ENCODE results near the gene DYRK4. TPM values are rescaled to one million over a fixed set of nuclear protein-coding genes. Genes with fewer than 3 reads are reported as not detected.
"Not testable (repeated sequence)": the region's sequence is repeated elsewhere in the genome, so short reads cannot be mapped to it uniquely, and the experiment has no call there.

Gene DYRK4, protein sequence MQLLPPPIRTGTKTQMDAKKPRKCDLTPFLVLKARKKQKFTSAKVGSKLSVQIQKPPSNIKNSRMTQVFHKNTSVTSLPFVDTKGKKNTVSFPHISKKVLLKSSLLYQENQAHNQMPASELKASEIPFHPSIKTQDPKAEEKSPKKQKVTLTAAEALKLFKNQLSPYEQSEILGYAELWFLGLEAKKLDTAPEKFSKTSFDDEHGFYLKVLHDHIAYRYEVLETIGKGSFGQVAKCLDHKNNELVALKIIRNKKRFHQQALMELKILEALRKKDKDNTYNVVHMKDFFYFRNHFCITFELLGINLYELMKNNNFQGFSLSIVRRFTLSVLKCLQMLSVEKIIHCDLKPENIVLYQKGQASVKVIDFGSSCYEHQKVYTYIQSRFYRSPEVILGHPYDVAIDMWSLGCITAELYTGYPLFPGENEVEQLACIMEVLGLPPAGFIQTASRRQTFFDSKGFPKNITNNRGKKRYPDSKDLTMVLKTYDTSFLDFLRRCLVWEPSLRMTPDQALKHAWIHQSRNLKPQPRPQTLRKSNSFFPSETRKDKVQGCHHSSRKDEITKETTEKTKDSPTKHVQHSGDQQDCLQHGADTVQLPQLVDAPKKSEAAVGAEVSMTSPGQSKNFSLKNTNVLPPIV
- 14.9 TPM for total RNA-seq
- long read RNA-seq, partial matches to known transcripts = 2 of 3 reads
- long read RNA-seq, other reads (novel, unspliced or antisense) = 1 of 3 reads

DNA sequence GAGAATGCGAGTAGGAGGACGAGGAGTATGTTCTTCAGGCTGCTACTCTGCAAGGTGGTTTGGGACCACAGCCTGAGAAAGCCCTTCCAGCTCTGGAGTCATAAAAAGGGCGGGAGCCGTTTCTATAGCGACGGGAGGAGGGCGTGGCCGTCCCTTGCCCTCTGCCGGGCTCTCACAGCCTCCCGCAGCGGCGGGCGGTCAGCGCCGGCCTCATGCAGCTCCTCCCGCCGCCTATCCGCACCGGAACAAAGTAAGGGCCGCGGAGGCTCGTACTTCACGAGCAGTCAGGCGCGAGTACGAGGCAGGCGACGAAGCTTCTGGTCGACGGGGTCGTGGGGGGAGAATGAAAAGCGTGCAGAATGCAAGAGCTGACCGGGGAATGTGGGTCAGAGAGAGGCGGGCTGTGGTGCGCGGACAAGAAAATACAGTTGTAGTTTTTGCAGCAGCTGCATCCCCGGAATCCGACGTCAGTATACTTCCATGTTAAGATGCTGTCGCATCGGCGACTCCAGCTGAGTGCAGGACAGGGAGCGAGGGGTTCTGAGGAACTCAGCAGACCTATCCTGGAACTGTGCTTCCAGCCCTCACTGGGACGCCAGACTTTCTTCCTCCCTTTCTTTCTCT lies at the start of gene DYRK4:
TSS of gene DYRK4 (plus strand) at position 175 of the 624 bp plus-strand sequence. CDS start at position 213, 38 bp downstream.
- no peak for DNase-seq (ENCODE audit: low spot score)

DNA sequence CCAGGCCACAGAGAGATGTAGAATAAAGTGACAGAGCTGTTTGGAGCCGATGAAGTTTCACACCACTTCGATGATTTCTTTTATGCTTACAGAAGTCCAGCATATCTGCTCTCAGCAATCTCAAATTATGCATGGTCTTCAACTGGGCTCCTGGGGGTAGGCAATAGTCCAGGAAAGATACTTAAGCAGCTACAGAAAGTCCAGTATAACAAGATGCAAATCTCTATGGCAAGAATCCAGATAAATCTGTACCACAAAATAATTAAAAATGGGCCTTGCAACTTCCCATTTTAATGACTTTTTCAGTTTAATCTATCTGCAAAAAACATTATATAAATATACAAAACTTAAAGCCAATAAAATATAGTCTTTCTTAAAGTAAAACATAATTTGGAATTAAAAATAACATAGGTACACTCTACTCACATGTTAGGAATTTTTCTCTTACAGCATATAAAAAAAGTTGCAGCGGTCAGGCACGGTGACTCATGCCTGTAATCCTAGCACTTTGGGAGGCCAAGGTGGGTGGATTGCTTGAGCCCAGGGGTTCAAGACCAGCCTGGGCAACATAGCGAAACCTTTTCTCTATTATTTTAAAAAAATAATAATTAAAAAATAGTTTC lies 43.8 kb upstream of the DYRK4 start:
- DNase-seq (ENCODE audit: low spot score) = no peak

DNA sequence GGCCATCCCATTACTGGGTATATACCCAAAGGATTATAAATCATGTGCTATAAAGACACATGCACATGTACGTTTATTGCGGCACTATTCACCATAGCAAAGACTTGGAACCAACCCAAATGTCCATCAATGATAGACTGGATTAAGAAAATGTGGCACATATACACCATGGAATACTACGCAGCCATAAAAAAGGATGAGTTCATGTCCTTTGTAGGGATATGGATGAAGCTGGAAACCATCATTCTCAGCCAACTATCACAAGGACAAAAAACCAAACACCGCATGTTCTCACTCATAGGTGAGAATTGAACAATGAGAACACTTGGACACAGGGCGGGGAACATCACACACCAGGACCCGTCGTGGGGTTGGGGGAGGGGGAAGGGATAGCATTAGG lies 38.6 kb upstream of the DYRK4 start:
- DNase-seq (ENCODE audit: low spot score) = not testable (repeated sequence)

DNA sequence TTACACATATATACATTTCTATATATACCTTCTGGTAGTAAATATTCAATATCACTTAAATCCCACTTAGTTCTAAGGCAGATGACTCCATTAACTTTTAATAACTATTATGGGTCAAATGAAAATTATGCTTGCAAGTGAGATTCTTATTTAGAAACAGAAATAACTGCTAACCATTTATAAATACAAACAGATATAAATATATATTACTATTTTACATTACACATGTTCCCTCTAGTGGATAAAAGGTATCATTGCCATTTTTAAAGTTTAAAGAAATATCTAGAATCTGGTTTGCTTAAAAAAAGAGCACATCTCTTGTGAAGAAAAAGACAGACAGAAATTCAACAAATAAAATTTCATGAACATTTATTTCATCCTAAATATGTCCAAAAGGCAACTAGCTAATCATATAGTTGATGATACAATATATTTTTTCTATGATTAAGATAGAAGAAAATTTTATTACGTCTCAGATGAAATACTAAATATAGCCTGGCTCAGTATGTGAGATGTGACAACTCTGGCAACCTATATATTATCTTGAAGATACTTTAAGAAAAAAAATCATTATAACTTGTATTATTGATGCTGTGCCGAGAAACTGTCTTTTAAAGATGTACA lies 35.0 kb upstream of the DYRK4 start:
- DNase-seq (ENCODE audit: low spot score) = no peak

DNA sequence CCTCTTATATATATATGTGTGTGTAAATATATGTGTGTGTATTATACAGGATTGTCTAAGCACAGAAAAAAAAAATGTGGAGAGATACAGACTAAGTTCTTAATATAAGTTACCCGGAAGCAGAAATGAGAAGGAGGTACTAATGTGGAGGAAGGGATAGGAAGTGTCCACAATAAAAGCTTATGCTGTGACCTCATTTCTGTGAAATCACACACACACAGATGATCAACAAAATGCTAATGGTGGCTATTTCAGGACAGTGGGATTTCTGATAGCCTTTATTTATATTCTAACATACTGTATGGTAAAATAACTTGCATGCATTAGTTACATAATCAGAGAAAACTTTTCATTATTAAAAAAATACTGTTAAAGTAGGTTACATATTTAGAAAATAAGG lies 31.8 kb upstream of the DYRK4 start:
- no peak for DNase-seq (ENCODE audit: low spot score)

DNA sequence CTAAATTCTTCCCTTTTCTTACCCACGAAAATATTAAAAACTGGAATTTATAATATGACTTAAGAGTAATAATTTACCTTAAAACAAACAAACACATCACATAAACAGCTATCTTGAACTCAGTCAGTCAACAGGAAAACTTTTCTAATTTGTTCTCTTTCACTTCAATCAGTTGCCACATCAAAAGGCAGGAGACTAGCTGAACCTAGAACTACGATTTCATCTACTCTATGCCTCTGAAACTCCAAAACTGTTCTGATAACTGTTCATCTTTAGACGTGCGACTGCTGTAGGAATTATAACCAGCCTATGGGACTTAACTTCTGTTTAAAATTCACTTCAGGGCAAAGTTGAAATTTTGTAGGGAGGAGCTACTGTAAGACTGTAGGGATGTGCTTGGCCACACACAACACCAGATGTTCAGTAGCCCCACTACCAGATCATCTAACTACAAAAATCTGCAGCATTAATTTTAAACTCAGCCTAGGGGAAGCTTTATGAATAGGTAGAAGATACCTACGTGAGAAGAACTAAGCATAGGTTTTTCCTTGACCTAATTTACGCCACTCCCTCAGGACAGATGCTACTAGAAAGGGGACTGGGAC lies 30.9 kb upstream of the DYRK4 start:
- no peak for DNase-seq (ENCODE audit: low spot score)

DNA sequence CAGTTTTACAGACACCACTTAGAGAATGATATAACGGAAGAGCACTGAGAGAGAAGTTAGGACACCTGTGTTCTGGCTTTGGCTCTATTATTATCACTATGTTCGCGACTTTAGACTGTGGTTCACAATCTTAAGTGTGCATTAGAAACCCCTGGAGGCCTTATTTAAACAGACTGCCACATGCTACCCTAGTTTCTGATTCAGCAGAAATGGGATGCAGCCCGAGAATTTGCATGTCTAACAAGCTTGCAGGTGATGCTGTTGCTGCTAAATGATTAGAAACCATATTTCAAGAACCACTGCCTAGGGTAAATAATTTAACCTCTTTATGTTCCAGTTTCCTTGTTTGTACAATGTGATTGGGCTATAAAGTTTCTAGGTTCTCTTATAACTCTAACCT lies 26.9 kb upstream of the DYRK4 start:
- no peak for DNase-seq (ENCODE audit: low spot score)

DNA sequence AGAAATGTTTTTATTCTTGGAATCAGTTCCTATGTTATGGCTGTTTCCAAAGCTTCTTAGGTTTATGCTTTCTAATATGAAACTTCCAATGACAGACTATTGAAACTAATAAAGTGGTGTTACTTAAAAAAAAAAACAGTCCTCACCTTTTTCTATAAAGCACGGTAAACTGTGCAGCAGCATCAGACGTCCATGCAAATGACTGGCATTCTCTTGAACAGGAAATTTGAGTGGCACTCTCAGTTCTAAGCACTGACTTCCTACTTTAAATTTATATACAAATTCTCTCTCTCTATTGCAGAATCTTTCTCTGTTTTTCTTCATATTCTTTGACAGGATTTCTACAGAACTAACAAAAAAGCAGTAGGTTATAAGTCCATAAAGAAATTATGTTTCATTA lies 26.1 kb upstream of the DYRK4 start:
- DNase-seq (ENCODE audit: low spot score) = no peak

DNA sequence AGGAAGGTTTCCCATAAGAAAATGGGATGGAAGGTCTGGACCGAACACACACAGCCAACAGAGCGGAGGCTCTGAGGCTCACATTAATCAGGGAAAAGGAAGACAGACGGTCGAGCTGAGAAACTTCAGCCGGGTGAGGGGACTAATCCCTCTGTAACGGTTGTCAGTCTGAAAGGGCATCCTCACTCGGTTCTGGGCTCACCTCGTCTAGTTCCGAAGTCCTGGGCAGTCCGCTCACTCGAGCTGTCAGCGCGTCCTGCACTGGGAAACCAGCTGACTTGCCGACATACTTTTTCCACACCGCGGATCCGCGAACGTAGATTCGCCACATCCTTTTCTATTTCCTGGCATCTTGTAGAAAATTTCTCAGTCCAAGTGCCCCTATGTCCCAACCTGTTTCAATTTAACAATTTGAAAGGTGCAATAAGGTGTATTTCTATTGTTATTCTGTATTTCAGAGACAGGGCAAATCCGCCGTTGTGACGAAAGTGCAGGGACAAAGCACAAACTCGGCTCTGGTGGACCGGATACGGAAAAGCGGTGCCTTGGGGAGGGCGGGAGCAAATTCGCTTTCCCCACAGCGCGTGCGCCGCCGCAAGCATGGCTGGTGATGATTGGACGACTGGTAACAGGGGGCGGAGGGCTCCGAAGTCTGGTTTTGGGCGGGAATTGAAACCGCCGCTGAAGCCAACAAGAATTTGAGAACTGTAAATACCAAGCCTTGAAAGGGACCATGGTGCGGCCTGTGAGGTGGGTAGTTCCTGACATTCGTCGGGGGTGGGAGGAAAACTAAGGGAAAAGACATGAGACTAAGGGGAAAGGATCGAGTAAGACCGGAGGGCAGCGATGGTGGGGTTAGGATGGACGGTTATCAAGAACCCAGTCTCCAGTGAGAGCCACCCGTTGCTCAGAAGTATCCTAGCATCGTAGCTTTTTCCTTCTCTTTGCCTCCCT lies 23.5 kb upstream of the DYRK4 start, which contains the start of gene RAD51AP1:
TSS of gene RAD51AP1 (plus strand) at position 684 of the 954 bp plus-strand sequence. CDS start at position 734, 50 bp downstream.
- peak; percentile 98 for DNase-seq (ENCODE audit: low spot score)

DNA sequence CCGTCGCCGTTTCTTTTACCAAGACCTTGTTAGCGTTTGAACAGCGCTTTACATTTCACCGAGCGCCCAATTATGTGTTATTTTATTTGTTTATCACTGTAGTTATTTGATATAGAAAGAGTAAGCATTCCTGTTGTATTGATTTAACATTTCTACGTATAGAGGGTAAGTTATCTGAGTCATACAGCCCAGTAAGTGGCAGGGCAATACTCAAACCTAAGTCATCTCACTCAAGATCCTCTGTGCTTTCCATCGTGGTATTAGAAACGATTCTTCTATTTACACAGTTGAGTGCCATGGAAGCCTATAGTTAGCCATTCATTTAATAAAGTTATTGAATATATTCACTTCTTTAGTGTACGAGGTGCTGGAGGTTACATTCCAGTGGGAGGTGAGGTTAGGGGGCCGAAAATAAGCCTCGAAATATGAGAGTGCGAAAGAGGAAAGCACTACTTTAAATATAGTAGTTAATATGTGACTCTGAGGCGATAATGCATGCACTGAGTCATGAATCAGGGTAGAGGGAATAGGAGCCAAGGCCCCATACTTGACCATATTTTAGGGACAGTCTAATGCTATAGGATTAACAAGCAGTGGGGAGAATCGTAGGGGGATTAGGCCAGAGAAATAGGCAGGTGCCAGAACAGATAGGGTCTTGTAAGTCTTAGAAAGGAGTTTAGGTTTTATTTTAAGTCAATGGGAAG lies 22.7 kb upstream of the DYRK4 start:
- no peak for DNase-seq (ENCODE audit: low spot score)

DNA sequence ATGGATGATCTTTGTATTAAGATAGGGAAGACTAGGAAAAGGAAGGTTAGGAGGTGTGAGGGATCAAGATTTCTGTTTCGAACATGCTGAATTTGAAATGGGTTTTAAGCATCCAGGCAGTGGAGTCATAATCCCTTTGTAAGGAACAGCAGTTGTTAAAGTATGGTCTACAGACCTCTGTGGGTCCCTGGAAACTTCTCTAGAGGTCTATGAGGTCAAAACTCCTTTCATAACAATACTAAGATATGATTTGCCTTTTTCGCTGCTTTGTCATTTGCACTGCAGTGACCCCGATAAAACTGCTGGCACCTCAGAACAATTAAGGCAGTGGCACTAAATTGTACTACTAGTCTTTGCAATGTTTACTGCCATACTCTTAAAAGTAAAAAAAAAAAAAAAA lies 21.8 kb upstream of the DYRK4 start:
- DNase-seq (ENCODE audit: low spot score) = no peak

DNA sequence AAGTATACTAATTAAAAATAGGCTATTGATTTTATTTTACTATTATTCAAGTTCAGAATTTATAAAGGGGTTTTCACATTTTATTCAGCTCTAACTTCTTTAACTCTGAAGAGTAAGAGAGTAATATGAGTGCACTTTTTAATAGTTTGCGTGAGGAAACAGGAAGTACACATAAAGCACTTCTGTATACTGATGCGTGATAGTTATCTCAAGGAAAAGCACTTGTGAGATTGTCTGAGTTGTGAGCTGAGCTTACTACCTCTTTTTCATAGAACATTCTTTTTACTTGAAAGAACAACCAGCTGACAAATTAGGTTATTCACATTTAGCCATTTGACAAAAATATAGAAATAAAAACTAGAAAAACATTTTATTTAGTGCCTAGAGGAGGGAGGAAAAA lies 21.4 kb upstream of the DYRK4 start:
- no peak for DNase-seq (ENCODE audit: low spot score)

DNA sequence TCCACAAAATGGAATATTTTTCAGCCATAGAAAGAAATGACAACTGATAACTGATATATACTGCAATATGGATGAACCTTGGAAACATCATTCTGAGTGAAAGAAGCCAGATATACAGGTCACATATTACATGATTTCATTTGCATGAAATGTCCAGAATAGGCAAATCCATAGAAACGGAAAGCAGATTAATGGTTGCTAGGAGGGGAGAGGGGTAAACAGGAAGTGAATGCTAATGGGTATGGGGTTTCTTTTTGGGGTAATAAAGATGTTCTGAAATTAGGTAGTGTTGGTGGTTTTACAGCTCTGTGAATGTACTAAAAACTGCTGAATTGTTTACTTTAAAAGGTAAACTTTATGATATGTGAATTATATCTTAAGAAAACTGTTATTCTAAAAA lies 16.8 kb upstream of the DYRK4 start:
- DNase-seq (ENCODE audit: low spot score) = no peak

DNA sequence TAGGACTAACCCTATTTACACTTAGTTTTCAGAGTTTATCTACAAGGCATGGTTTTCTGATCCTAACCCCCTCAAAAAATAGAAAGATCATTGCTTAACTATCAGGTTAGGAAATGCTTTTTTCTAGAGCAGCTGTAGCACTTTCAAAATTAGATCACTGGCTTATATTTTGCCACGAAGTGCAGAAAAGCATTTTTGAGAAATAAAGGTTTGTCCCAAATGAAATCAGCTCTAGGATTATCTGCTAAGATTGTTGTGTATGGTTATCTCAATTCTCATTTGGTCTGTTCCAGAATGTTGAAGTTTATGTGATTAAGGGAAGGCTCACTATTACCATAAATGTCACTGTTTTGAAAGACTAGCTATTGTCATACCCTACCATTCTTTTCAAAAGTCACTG lies 9.8 kb upstream of the DYRK4 start:
- DNase-seq (ENCODE audit: low spot score) = no peak

DNA sequence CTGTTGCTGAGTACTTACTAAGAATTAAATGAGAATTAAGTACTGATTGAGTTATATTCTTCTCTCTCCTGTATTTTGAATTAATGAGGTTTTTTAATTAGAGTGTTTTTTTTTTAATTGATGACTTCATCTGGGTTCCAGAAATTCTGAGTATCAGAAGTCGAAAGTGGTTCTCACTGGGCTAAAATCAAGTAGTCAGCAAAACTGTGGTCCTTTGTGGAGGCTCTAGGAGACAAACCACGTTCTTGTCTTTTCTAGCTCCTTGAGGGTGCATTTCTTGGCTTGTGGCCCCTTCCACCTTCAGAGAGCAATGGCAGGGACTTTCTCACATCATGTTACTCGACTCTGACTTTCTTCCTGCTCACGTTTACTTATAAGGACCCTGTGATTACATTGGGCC lies 8.1 kb upstream of the DYRK4 start:
- DNase-seq (ENCODE audit: low spot score) = no peak

DNA sequence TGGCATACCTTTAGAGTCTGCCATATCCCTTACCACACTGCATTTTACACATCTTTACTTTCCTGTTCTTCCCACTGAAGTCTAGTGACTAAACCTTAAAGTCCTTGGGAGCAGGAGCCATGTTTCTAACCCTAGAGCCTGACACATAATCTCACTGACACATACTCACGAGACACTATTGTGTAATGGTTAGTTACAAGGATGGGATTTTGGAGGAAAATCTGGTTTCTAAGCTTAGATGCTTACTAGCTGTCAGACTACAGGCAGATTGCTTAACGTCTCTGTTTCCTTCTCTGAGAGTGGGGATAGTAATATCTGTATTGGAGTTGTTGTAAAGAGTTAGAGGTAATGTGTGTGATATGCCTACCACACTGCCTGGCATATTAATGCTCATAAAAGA lies 6.2 kb upstream of the DYRK4 start:
- DNase-seq (ENCODE audit: low spot score) = no peak

DNA sequence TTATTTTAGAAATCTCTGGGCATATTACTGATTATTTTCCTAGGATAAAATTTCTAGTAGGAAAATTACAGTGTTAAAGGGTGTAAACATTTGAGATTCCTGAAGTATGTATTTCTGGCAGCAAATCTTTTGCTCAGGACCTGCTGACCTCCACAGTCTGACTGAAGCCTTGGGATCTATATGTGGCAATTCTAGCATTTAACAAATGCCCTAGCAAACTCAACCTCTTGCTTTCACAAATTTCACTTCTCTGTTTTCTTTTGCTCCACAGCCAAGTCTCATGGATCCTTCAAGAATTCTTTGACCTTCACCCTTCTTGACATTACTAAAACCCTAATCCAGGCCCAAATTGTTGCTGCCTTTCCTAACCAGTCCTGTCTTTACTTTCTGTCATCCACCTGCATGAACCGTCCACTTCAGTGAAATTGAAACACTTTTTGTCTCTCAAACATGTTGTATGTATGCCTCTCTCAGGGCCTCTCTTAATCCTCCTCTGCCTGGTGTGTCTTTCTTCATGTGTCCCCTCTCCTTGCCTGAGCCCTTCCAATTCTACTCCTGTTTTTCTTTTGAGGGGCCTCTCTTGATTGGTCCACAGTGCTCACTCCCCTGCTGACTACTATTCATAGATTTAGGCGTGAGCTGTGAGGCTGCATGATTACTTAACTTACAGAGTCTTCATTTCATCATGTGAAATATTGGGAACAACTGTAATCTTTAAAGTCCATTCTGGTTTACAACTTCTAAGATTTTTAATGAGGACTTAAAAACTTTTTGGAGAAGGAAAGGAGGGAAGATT lies 5.1 kb upstream of the DYRK4 start:
- DNase-seq (ENCODE audit: low spot score) = no peak

DNA sequence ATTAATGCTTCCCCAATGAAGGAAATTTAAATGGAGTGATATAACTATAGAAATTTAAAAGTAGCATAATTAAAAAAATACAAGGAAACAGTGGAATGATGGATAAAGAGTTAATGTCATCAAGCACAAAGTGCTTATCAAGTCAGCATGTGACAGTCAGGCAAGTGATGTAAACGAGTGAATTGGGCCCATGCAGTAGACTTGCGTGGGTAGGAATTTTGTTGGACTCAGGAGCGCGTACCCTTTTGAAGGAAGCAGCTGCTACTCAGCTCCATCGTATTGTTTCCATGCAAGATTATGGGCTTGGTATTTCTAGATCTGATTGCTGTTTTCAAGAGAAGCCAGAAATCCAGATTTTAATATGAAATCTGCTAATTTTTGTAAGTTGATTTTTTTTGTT lies 4.4 kb upstream of the DYRK4 start:
- DNase-seq (ENCODE audit: low spot score) = no peak
